IMR-90 (cell line): ENCODE data around the gene ANO2. TPM values are rescaled to one million over a fixed set of nuclear protein-coding genes. Genes with fewer than 3 reads are reported as not detected.

Source experiments
- ATAC-seq: fragments of 200-7000 bp; cut with Tn5 transposase; 2 replicates; pipeline ENCODE4 v1.9.1; 2020; ENCODE audit warnings: low read depth, mild to moderate bottlenecking, moderate library complexity
- BruUV-seq: library from RNA; stranded (reverse); fragments of 400-500 nt; replicated peaks from 2 replicates; lab custom pipeline; 2021; lab: Mats Ljungman, UMichigan
- CTCF ChIA-PET: fragments of 300-600 bp; formaldehyde crosslinking; extraction: SDS; loops from one replicate; lab custom pipeline; 2021; ENCODE audit warnings: antibody characterized with exemption; lab: Yijun Ruan, JAX
- POLR2A ChIA-PET: fragments of 300-600 bp; sonication (Branson Sonifier 250); formaldehyde crosslinking; loops from one replicate; lab custom pipeline; 2022; ENCODE audit warnings: antibody characterized with exemption; ENCODE audit not compliant: unreplicated experiment; lab: Charles Lee
- DNase-seq: peaks from one replicate; pipeline ENCODE4 v3.0.0; 2013
- H2AFZ ChIP-seq: replicated peaks from 2 replicates; pipeline ENCODE3; 2013; ENCODE audit warnings: low read length, mild to moderate bottlenecking; ENCODE audit not compliant: poor library complexity
- H2AK5ac ChIP-seq: 2 replicates; pipeline ENCODE4 v1.6.1; 2013; ENCODE audit warnings: low read depth, low read length, inconsistent platforms
- H2AK9ac ChIP-seq: replicated peaks from 2 replicates; pipeline ENCODE3; 2013; ENCODE audit warnings: mild to moderate bottlenecking, low read depth, low read length, moderate library complexity; ENCODE audit not compliant: poor library complexity
- H2BK120ac ChIP-seq: 2 replicates; pipeline ENCODE4 v1.6.1; 2013; ENCODE audit warnings: low read depth, low read length, inconsistent platforms
- H2BK15ac ChIP-seq: 3 replicates; pipeline ENCODE4 v1.6.1; 2013; ENCODE audit warnings: low read depth, low read length, inconsistent platforms
- H2BK20ac ChIP-seq: 2 replicates; pipeline ENCODE4 v1.6.1; 2013; ENCODE audit warnings: low read depth, mild to moderate bottlenecking, inconsistent platforms, low read length, moderate library complexity
- H2BK5ac ChIP-seq: 2 replicates; pipeline ENCODE4 v1.6.1; 2013; ENCODE audit warnings: mild to moderate bottlenecking, low read depth, low read length, inconsistent platforms; ENCODE audit not compliant: poor library complexity, severe bottlenecking
- H3K14ac ChIP-seq: replicated peaks from 2 replicates; pipeline ENCODE4 v1.6.1; 2013; ENCODE audit warnings: low read depth, low read length, inconsistent platforms
- H3K18ac ChIP-seq: 2 replicates; pipeline ENCODE4 v1.6.1; 2013; ENCODE audit warnings: low read depth, low read length, control low read depth
- H3K23ac ChIP-seq: 2 replicates; pipeline ENCODE4 v1.6.1; 2013; ENCODE audit warnings: low read depth, low read length, inconsistent platforms
- H3K27ac ChIP-seq: 2 replicates; pipeline ENCODE4 v1.5.1; 2013; ENCODE audit warnings: mild to moderate bottlenecking, control low read depth, low read length; ENCODE audit not compliant: insufficient read depth
- H3K27me3 ChIP-seq: 2 replicates; pipeline ENCODE4 v1.6.1; 2013; ENCODE audit warnings: low read length; ENCODE audit not compliant: control insufficient read depth, insufficient read depth
- H3K36me3 ChIP-seq: 2 replicates; pipeline ENCODE4 v1.6.1; 2013; ENCODE audit warnings: low read length, mixed read lengths; ENCODE audit not compliant: control insufficient read depth, insufficient read depth
- H3K4ac ChIP-seq: 2 replicates; pipeline ENCODE4 v1.6.1; 2013; ENCODE audit warnings: low read depth, low read length, inconsistent platforms
- H3K4me1 ChIP-seq: 2 replicates; pipeline ENCODE4 v1.6.1; 2013; ENCODE audit warnings: low read length, mixed read lengths; ENCODE audit not compliant: control insufficient read depth, insufficient read depth
- H3K4me2 ChIP-seq: 2 replicates; pipeline ENCODE4 v1.6.1; 2013; ENCODE audit warnings: low read depth, mild to moderate bottlenecking, control low read depth, low read length, moderate library complexity
- H3K4me3 ChIP-seq: 2 replicates; pipeline ENCODE4 v1.5.1; 2013; ENCODE audit warnings: low read depth, mild to moderate bottlenecking, control low read depth, low read length, moderate library complexity; ENCODE audit not compliant: insufficient read depth
- H3K56ac ChIP-seq: 2 replicates; pipeline ENCODE4 v1.6.1; 2013; ENCODE audit warnings: low read length, inconsistent platforms; ENCODE audit not compliant: insufficient read depth; ENCODE audit errors: extremely low read depth
- H3K79me1 ChIP-seq, 2 experiments: 2 replicates each; pipeline ENCODE4 v1.6.1; 2013; ENCODE audit warnings: low read length in 2 of 2, inconsistent platforms in 1 of 2, low read depth in 1 of 2
- H3K9ac ChIP-seq: 2 replicates; pipeline ENCODE4 v1.6.1; 2013; ENCODE audit warnings: low read depth, low read length, control low read depth
- H3K9me1 ChIP-seq: 2 replicates; pipeline ENCODE4 v1.6.1; 2013; ENCODE audit warnings: low read length, inconsistent platforms; ENCODE audit not compliant: insufficient read depth
- H3K9me3 ChIP-seq: 2 replicates; pipeline ENCODE4 v1.6.1; 2013; ENCODE audit warnings: low read length; ENCODE audit not compliant: control insufficient read depth, insufficient read depth
- H4K20me1 ChIP-seq: 2 replicates; pipeline ENCODE4 v1.6.1; 2013; ENCODE audit warnings: low read length, inconsistent platforms; ENCODE audit not compliant: insufficient read depth
- H4K5ac ChIP-seq: 2 replicates; pipeline ENCODE4 v1.6.1; 2013; ENCODE audit warnings: mild to moderate bottlenecking, low read depth, low read length, control low read depth
- H4K8ac ChIP-seq, 2 experiments: 2 replicates each; pipeline ENCODE4 v1.6.1; 2013; ENCODE audit warnings: low read depth in 2 of 2, low read length in 2 of 2, control low read depth in 1 of 2, inconsistent platforms in 1 of 2
- H4K91ac ChIP-seq: 2 replicates; pipeline ENCODE4 v1.6.1; 2013; ENCODE audit warnings: low read depth, low read length, inconsistent platforms; ENCODE audit not compliant: insufficient read depth
- BHLHE40 ChIP-seq: fragments of 150-350 bp; IDR thresholded peaks from 2 replicates; pipeline ENCODE4 v1.6.1; 2016; ENCODE audit warnings: mild to moderate bottlenecking, low read depth, low read length
- CHD1 ChIP-seq: IDR thresholded peaks from 2 replicates; pipeline ENCODE4 v1.6.1; 2012; ENCODE audit warnings: low read depth, low read length, improper control_type of control experiment
- NFE2L2 ChIP-seq: fragments of 150-350 bp; IDR thresholded peaks from 2 replicates; pipeline ENCODE4 v1.6.1; 2016; ENCODE audit warnings: low read depth, mild to moderate bottlenecking, low read length
- RAD21 ChIP-seq: IDR thresholded peaks from 2 replicates; pipeline ENCODE4 v1.6.1; 2012; ENCODE audit warnings: low read length, improper control_type of control experiment
- RCOR1 ChIP-seq: IDR thresholded peaks from 2 replicates; pipeline ENCODE4 v1.6.1; 2012; ENCODE audit warnings: mild to moderate bottlenecking, low read length, improper control_type of control experiment; ENCODE audit not compliant: insufficient replicate concordance
- RFX5 ChIP-seq: IDR thresholded peaks from 2 replicates; pipeline ENCODE4 v1.8.0; 2012; ENCODE audit warnings: low read depth, mild to moderate bottlenecking, low read length, moderate library complexity
- dilution Hi-C: fragments of 300-500 bp; cut with HindIII; formaldehyde crosslinking; loops from one replicate; pipeline ENCODE4 v1.14.3; 2018; ENCODE audit warnings: low sequenced_read_pairs; ENCODE audit not compliant: unreplicated experiment
- in situ Hi-C: fragments of 300-500 bp; cut with MboI; formaldehyde crosslinking; loops from 3 replicates; pipeline ENCODE4 v1.14.3; 2019; ENCODE audit warnings: low sequenced_read_pairs, inconsistent platforms, mixed read lengths
- intact Hi-C: fragments of 100-400 bp; cut with micrococcal nuclease; formaldehyde crosslinking; loops from 2 replicates; pipeline ENCODE4 v1.10.0; 2022
- polyA plus RNA-seq, 3 experiments: library from polyadenylated mRNA; depleted of rRNA; stranded (reverse); fragments of >200 nt; gene quantifications; 2 replicates each; pipeline ENCODE4 v1.2.3, GENCODE V29; 2012; ENCODE audit warnings: low replicate concordance in 1 of 3
- total RNA-seq: library from RNA; depleted of rRNA; stranded (reverse); fragments of >200 nt; gene quantifications from 2 replicates; pipeline ENCODE4 v1.2.3, GENCODE V29; 2012

Gene ANO2
- total and polyA plus RNA-seq, 2 of the 4 experiments (the other 2 are of a cell fraction): 0.22 TPM; not detected in 1

GRCh38 chr12:5708371-5708770, 236.7 kb downstream of the ANO2 start:
- Histone ChIP-seq H3K79me1 (no peaks in the 10 kb centered on the region), H2BK20ac (no peak overlapping the region), H3K4me3 (no peak overlapping the region), H3K4me1 (no peaks in the 10 kb centered on the region), H4K5ac (no peak overlapping the region), H3K27me3 (peaks cover 31% of the 10 kb centered on the region), H4K91ac (no peak overlapping the region), H3K14ac (no peak overlapping the region), H3K4ac (no peak overlapping the region), H3K9me3 (no peaks in the 10 kb centered on the region; the same call in 1 of the 2 replicates), H2AK9ac (no peak overlapping the region), H2AFZ (no peak overlapping the region), H3K23ac (no peak overlapping the region), H3K36me3 (no peaks in the 10 kb centered on the region), H2AK5ac (no peak overlapping the region), H3K27ac (no peak overlapping the region), H4K20me1 (no peaks in the 10 kb centered on the region), H3K4me2 (no peak overlapping the region), H2BK15ac (no peak overlapping the region), H3K9ac (no peak overlapping the region), H3K9me1 (peaks cover 3% of the 10 kb centered on the region; the same call in 1 of the 2 replicates), H2BK5ac (no peak overlapping the region), H3K18ac (no peak overlapping the region), H4K8ac (no peak overlapping the region), H3K56ac (no peak overlapping the region), H2BK120ac (no peak overlapping the region)
- in situ Hi-C loops: no loop called here
- ChIA-PET CTCF (no interaction called here), POLR2A (no interaction called here)
- ATAC-seq (no peak), DNase-seq (no peak)
- intact Hi-C loops: no loop called here
- dilution Hi-C loops: no loop called here
- BruUV-seq: no TSS peak
- TF ChIP-seq RCOR1 (no peak), RAD21 (no peak), BHLHE40 (no peak), CHD1 (no peak), RFX5 (no peak), NFE2L2 (no peak)
